ENCODE measurements around the gene CHPF2.

GRCh38 chr7:151239837-151240459 lies 7.7 kb downstream of the CHPF2 start:
- TF ChIP-seq CTCF (IDR thresholded peaks at IDR 0.05), result no peak
- no peak for TF ChIP-seq POLR2A (IDR thresholded peaks at IDR 0.05)

Measured in testis (tissue), 2 donors.